K562 (cell line): ENCODE measurements around the gene GGT6. TPM values are rescaled to one million over a fixed set of nuclear protein-coding genes. Genes with fewer than 3 reads are reported as not detected.

ENCODE experiments used
- ATAC-seq: fragments of 200-7000 bp; cut with Tn5 transposase; 3 replicates; pipeline ENCODE4 v1.9.1; 2020; ENCODE audit warnings: moderate library complexity
- BruUV-seq: library from RNA; stranded (reverse); fragments of 400-500 nt; replicated peaks from 2 replicates; lab custom pipeline; 2021; lab: Mats Ljungman, UMichigan
- CTCF ChIA-PET: fragments of 300-600 bp; formaldehyde crosslinking; extraction: SDS; loops from one replicate; lab custom pipeline; 2021; ENCODE audit warnings: low intra/inter-chr PET ratio; lab: Yijun Ruan, JAX
- POLR2A ChIA-PET: fragments of 300-600, 350-650 bp; sonication (Branson Sonifier 250); formaldehyde crosslinking; extraction: SDS; loops from one replicate; lab custom pipeline; 2021; ENCODE audit warnings: antibody characterized with exemption, inconsistent platforms; lab: Yijun Ruan, JAX
- DNase-seq, 4 experiments: peaks; one replicate each; pipeline versions ENCODE4 v3.0.0 to v3.0.0-alpha.2; 2011 to 2018; ENCODE audit warnings: low spot score in 3 of 4, mixed read lengths in 3 of 4; ENCODE audit errors: extremely low read depth in 1 of 4
- FAIRE-seq: peaks from 2 replicates; lab custom pipeline; 2011; peaks lifted over from hg19 to GRCh38; lab: Jason Lieb, UNC
- H2AFZ ChIP-seq: 2 replicates; pipeline ENCODE4 v1.6.0; 2011; ENCODE audit warnings: low read depth, low read length, control low read depth, inconsistent platforms
- H3K27ac ChIP-seq: fragments of 200-600 bp; 3 replicates; pipeline ENCODE4 v1.8.0; 2011; ENCODE audit warnings: low read depth, mild to moderate bottlenecking, control low read depth, inconsistent platforms, low read length, moderate library complexity, mixed read lengths; ENCODE audit errors: extremely low read depth
- H3K27me3 ChIP-seq, 2 experiments: fragments of 300-600 bp in 1 of 2; 2 replicates in 1 of 2; 3 replicates in 1 of 2; pipeline versions ENCODE4 v1.6.0 to v1.8.0; 2011; ENCODE audit warnings: inconsistent platforms in 2 of 2, low read length in 2 of 2, mild to moderate bottlenecking in 1 of 2, mixed read lengths in 1 of 2, moderate library complexity in 1 of 2; ENCODE audit not compliant: control insufficient read depth in 2 of 2, insufficient read depth in 2 of 2
- H3K36me3 ChIP-seq: fragments of 300-600 bp; 3 replicates; pipeline ENCODE4 v1.8.0; 2011; ENCODE audit warnings: mild to moderate bottlenecking, low read length, inconsistent platforms; ENCODE audit not compliant: control insufficient read depth, insufficient read depth
- H3K4me1 ChIP-seq, 2 experiments: fragments of 200-600 bp in 1 of 2; replicated peaks in 1 of 2; 2 replicates in 1 of 2; 3 replicates in 1 of 2; pipeline versions ENCODE4 v1.5.1 to v1.8.0; 2011; ENCODE audit warnings: inconsistent platforms in 2 of 2, low read length in 2 of 2, mild to moderate bottlenecking in 1 of 2, mixed read lengths in 1 of 2, moderate library complexity in 1 of 2; ENCODE audit not compliant: control insufficient read depth in 2 of 2, insufficient read depth in 2 of 2
- H3K4me2 ChIP-seq: 2 replicates; pipeline ENCODE4 v1.6.1; 2011; ENCODE audit warnings: low read length, control low read depth, inconsistent platforms, mixed read lengths; ENCODE audit not compliant: insufficient read depth
- H3K4me3 ChIP-seq: fragments of 200-600 bp; sonication (generic), shearing (Covaris generic); 2 replicates; pipeline ENCODE4 v1.5.1; 2016; ENCODE audit warnings: control low read depth, inconsistent platforms
- H3K79me2 ChIP-seq: fragments of 200-600 bp; 3 replicates; pipeline ENCODE4 v1.8.0; 2011; ENCODE audit warnings: low read length, inconsistent platforms; ENCODE audit not compliant: control insufficient read depth, insufficient read depth
- H3K9ac ChIP-seq, 2 experiments: 2 replicates each; pipeline versions ENCODE4 v1.6.0 to v1.6.1; 2011; ENCODE audit warnings: low read depth in 2 of 2, low read length in 2 of 2, control low read depth in 1 of 2, inconsistent platforms in 1 of 2, mild to moderate bottlenecking in 1 of 2, mixed read lengths in 1 of 2; ENCODE audit not compliant: insufficient read depth in 1 of 2
- H3K9me1 ChIP-seq: one replicate; pipeline ENCODE4 v1.6.0; 2011; ENCODE audit warnings: inconsistent platforms, mild to moderate bottlenecking, low read length, moderate library complexity; ENCODE audit not compliant: control insufficient read depth, insufficient read depth
- H3K9me3 ChIP-seq: replicated peaks from 2 replicates; pipeline ENCODE4 v1.5.1; 2011; ENCODE audit warnings: low read depth, low read length, inconsistent platforms; ENCODE audit not compliant: control insufficient read depth, insufficient read depth
- H4K20me1 ChIP-seq: replicated peaks from 2 replicates; pipeline ENCODE4 v1.6.1; 2011; ENCODE audit warnings: low read length, inconsistent platforms, mixed read lengths; ENCODE audit not compliant: control insufficient read depth, insufficient read depth
- RBM25 ChIP-seq: fragments of 200-400 bp; formaldehyde crosslinking; IDR thresholded peaks from 2 replicates; pipeline ENCODE4 v1.6.1; 2018; ENCODE audit warnings: low read length, low read depth, moderate library complexity; ENCODE audit not compliant: severe bottlenecking
- ZNF217 ChIP-seq: sonication (generic); formaldehyde crosslinking; IDR thresholded peaks from 2 replicates; pipeline ENCODE4 v1.8.0; 2022; ENCODE audit warnings: mild to moderate bottlenecking, missing genetic modification reagents
- WGBS: fragments of 100-300 bp; shearing (Covaris generic); methylation state at CpG from one replicate; pipeline ENCODE4 v1.1.6; 2016; ENCODE audit warnings: low coverage, mixed read lengths; ENCODE audit not compliant: insufficient coverage; ENCODE audit errors: missing lambda C conversion rate; 5-methylcytosine and 5-hydroxymethylcytosine counted together
- in situ Hi-C: fragments of 300-500 bp; cut with MboI; formaldehyde crosslinking; loops from 4 replicates; pipeline ENCODE4 v1.15.0; 2018; ENCODE audit warnings: inconsistent platforms, mixed read lengths
- intact Hi-C: fragments of 100-400 bp; cut with micrococcal nuclease; formaldehyde crosslinking; loops from 2 replicates; pipeline ENCODE4 v1.14.2; 2022
- polyA plus RNA-seq, 8 experiments: library from polyadenylated mRNA; depleted of rRNA in 4 of 8; stranded (reverse) in 5 of 8; unstranded in 3 of 8; fragments of >200 nt; fragmentation: Nextera tagmentation in 2 of 8; fragmentation: Illumina TruSeq in 1 of 8; extraction: Ambion mirVana in 2 of 8; extraction: Trizol in 1 of 8; gene quantifications; 2 replicates each; pipeline versions ENCODE4 v1.2.1 to v1.2.3, GENCODE V29; 2011 to 2014; ENCODE audit warnings: inconsistent platforms in 1 of 8, missing spikeins in 1 of 8
- total RNA-seq, 7 experiments: library from RNA; depleted of rRNA in 6 of 7; stranded (reverse); fragments of >200 nt in 6 of 7; fragmentation: Illumina TruSeq in 2 of 7; extraction: Trizol in 2 of 7; gene quantifications; 2 replicates each; pipeline versions ENCODE4 v1.2.1 to v1.2.3, GENCODE V29; 2011 to 2021; ENCODE audit warnings: low replicate concordance in 1 of 7
- TF ChIP-seq, protein P1 (sequence below): sonication (generic); formaldehyde crosslinking; IDR thresholded peaks from 2 replicates; pipeline ENCODE4 v1.8.0; 2022; ENCODE audit warnings: mild to moderate bottlenecking, missing genetic modification reagents, borderline replicate concordance
- TF ChIP-seq, protein P2 (sequence below): fragments of 250-450 bp; sonication (Bioruptor Pico); IDR thresholded peaks from 2 replicates; pipeline ENCODE4 v1.8.0; 2022; ENCODE audit warnings: inconsistent platforms, mild to moderate bottlenecking, moderate library complexity, borderline replicate concordance

The GGT6 gene
- total and polyA plus RNA-seq, 9 of the 15 experiments (the other 6 are each of a cell fraction or from before 2014, with no cell fraction given), result 0.09 TPM; not detected in 8

DNA sequence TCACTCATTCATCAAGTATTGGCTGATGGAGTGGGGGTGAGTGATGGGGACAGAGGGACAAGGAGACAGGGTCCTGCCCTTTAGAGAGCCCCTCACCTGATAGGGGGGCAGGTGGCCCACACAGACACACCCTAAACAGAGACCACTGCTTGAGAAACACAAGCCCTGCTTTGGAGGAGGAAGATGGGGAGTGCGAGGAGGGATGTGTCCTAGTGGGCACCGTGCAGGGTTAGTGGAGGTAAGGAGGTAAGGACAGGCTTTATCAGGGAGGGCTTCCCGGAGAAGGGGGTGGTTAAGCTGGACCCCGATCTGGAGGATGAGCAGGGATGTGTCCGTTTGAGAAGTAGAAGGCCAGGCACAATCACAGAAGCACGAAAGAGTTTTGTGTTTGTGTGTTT lies 15.8 kb upstream of the GGT6 start:
- Histone ChIP-seq H3K9ac (no peak overlapping the region), H3K27ac (no peak overlapping the region), H3K4me2 (no peak overlapping the region), H3K9me1 (no peaks in the 10 kb centered on the region), H4K20me1 (no peaks in the 10 kb centered on the region), H2AFZ (no peak overlapping the region), H3K79me2 (no peaks in the 10 kb centered on the region), H3K36me3 (no peaks in the 10 kb centered on the region), H3K9me3 (no peaks in the 10 kb centered on the region), H3K4me3 (no peak overlapping the region), H3K27me3 (peaks cover 9 to 53% of the 10 kb centered on the region in 2 experiments), H3K4me1 (peaks cover 0 to 12% of the 10 kb centered on the region in 2 experiments; a peak in 2 of 5 replicates)
- TF ChIP-seq, protein P1, sequence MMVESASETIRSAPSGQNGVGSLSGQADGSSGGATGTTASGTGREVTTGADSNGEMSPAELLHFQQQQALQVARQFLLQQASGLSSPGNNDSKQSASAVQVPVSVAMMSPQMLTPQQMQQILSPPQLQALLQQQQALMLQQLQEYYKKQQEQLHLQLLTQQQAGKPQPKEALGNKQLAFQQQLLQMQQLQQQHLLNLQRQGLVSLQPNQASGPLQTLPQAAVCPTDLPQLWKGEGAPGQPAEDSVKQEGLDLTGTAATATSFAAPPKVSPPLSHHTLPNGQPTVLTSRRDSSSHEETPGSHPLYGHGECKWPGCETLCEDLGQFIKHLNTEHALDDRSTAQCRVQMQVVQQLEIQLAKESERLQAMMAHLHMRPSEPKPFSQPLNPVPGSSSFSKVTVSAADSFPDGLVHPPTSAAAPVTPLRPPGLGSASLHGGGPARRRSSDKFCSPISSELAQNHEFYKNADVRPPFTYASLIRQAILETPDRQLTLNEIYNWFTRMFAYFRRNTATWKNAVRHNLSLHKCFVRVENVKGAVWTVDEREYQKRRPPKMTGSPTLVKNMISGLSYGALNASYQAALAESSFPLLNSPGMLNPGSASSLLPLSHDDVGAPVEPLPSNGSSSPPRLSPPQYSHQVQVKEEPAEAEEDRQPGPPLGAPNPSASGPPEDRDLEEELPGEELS (CRISPR knock-in tag), result no peak
- in situ Hi-C loops (no loop called here), intact Hi-C loops (no loop called here)
- ATAC-seq (no peak), FAIRE-seq (no peak), DNase-seq (no peak)
- ChIA-PET POLR2A (interaction anchor here (0.6 kb wide), 2 partner anchors 49 to 88 kb away, joined by 3 read pairs; no protein-coding TSS in a partner anchor), CTCF (no interaction called here)
- 4% methylated on average over 3 of the region's 6 CpGs for WGBS
- BruUV-seq, result no TSS peak

DNA sequence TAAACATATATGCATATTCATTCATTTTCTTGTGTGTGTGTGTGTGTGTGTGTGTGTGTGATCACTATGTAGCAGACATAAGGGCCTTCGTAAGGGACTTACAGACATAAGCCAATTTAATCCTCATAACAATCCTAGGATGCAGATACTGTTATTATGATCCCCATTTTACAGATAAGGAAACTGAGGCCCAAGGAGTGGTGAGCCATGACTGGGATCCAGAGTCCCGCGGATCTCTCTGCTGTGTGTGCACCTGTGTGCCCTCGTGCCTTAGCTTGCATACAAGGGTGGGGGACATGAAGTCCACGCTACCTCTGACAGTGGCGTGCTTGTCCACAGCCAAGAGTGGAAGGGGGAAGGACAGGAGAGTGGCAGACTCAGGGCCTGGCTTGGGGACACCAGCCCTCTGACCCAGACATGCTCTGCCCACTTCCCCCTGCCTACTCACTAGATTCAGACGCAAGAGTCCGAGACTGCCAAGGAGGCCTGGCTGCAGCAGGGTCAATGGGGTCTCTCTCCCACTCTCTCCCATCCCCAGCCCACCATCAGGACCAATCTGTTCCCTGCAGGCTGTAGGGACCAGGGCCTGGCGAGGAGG lies 14.2 kb upstream of the GGT6 start:
- Histone ChIP-seq H3K27ac (no peak overlapping the region), H3K27me3 (peaks cover 12 to 51% of the 10 kb centered on the region in 2 experiments), H3K9me1 (no peaks in the 10 kb centered on the region), H2AFZ (no peak overlapping the region), H3K4me3 (no peak overlapping the region), H4K20me1 (no peaks in the 10 kb centered on the region), H3K4me1 (peaks cover 0 to 12% of the 10 kb centered on the region in 2 experiments; a peak in 2 of 5 replicates), H3K36me3 (no peaks in the 10 kb centered on the region), H3K9ac (no peak overlapping the region), H3K4me2 (no peak overlapping the region)
- CTCF ChIA-PET, result no interaction called here
- FAIRE-seq, result no peak
- no peak for DNase-seq
- in situ Hi-C loops, result no loop called here
- no peak for ATAC-seq
- WGBS, result 20% methylated on average over 8 of the region's 9 CpGs
- POLR2A ChIA-PET, result interaction anchor here (0.5 to 0.7 kb wide), 2 partner anchors 51 to 220 kb away, joined by 3 to 4 read pairs; no protein-coding TSS in a partner anchor
- BruUV-seq, result no TSS peak
- no peak for TF ChIP-seq ZNF217
- TF ChIP-seq, protein P2, sequence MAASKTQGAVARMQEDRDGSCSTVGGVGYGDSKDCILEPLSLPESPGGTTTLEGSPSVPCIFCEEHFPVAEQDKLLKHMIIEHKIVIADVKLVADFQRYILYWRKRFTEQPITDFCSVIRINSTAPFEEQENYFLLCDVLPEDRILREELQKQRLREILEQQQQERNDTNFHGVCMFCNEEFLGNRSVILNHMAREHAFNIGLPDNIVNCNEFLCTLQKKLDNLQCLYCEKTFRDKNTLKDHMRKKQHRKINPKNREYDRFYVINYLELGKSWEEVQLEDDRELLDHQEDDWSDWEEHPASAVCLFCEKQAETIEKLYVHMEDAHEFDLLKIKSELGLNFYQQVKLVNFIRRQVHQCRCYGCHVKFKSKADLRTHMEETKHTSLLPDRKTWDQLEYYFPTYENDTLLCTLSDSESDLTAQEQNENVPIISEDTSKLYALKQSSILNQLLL (CRISPR knock-in tag), result no peak
- peak; percentile 74 for TF ChIP-seq RBM25
- TF ChIP-seq, all 486 proteins: peak for 1
- intact Hi-C loops, result no loop called here
- Histone ChIP-seq H3K79me2 (no peaks in the 10 kb centered on the region), H3K9me3 (no peaks in the 10 kb centered on the region)
